GM12878 (cell line): ENCODE data around the gene XIAP. TPM values are rescaled to one million over a fixed set of nuclear protein-coding genes. Genes with fewer than 3 reads are reported as not detected.

Experiments used
- ATAC-seq: fragments of 200-7000 bp; cut with Tn5 transposase; 3 replicates; pipeline ENCODE4 v1.9.1; 2020; ENCODE audit warnings: mild to moderate bottlenecking, moderate library complexity
- BruUV-seq: library from RNA; stranded (reverse); fragments of 400-500 nt; replicated peaks from 2 replicates; lab custom pipeline; 2021; lab: Mats Ljungman, UMichigan
- CTCF ChIA-PET: fragments of 300-600 bp; sonication (Branson Sonifier 250); formaldehyde crosslinking; extraction: SDS; loops from one replicate; lab custom pipeline; 2021; ENCODE audit warnings: inconsistent platforms; lab: Yijun Ruan, JAX
- POLR2A ChIA-PET: fragments of 350-600 bp; formaldehyde crosslinking; extraction: SDS; loops from one replicate; lab custom pipeline; 2021; ENCODE audit warnings: inconsistent platforms; lab: Charles Lee
- RAD21 ChIA-PET: fragments of 300-600 bp; sonication (Branson Sonifier 250); formaldehyde crosslinking; loops from one replicate; lab custom pipeline; 2023; ENCODE audit warnings: antibody characterized with exemption; ENCODE audit not compliant: unreplicated experiment; lab: Charles Lee
- SMC1A ChIA-PET: fragments of 300-600 bp; sonication (Branson Sonifier 250); formaldehyde crosslinking; loops from one replicate; lab custom pipeline; 2023; ENCODE audit not compliant: unreplicated experiment, uncharacterized antibody; lab: Charles Lee
- DNase-seq: peaks from one replicate; pipeline ENCODE4 v3.0.0-alpha.2; 2011; ENCODE audit warnings: low read depth, low spot score
- FAIRE-seq: peaks from 3 replicates; lab custom pipeline; 2011; peaks lifted over from hg19 to GRCh38; lab: Jason Lieb, UNC
- H2AFZ ChIP-seq: 2 replicates; pipeline ENCODE4 v1.6.0; 2011; ENCODE audit warnings: low read depth, low read length, control low read depth; ENCODE audit not compliant: control insufficient read depth
- H3K27ac ChIP-seq: 2 replicates; pipeline ENCODE4 v1.5.1; 2011; ENCODE audit warnings: control low read depth; ENCODE audit not compliant: control insufficient read depth, insufficient read depth
- H3K27me3 ChIP-seq, 2 experiments: replicated peaks in 1 of 2; 2 replicates each; pipeline versions ENCODE4 v1.6.0 to v1.6.1; 2011; ENCODE audit warnings: low read length in 1 of 2; ENCODE audit not compliant: control insufficient read depth in 2 of 2, insufficient read depth in 2 of 2
- H3K36me3 ChIP-seq, 2 experiments: 2 replicates each; pipeline ENCODE4 v1.5.1; 2011; ENCODE audit warnings: low read length in 1 of 2; ENCODE audit not compliant: control insufficient read depth in 2 of 2, insufficient read depth in 2 of 2
- H3K4me1 ChIP-seq: 2 replicates; pipeline ENCODE4 v1.6.1; 2011; ENCODE audit warnings: mild to moderate bottlenecking, low read length, moderate library complexity, mixed read lengths; ENCODE audit not compliant: control insufficient read depth, insufficient read depth
- H3K4me2 ChIP-seq: 2 replicates; pipeline ENCODE4 v1.6.0; 2011; ENCODE audit warnings: control low read depth; ENCODE audit not compliant: control insufficient read depth, insufficient read depth
- H3K4me3 ChIP-seq: fragments of 200-600 bp; sonication (generic); 2 replicates; pipeline ENCODE4 v1.5.1; 2016
- H3K79me2 ChIP-seq: 2 replicates; pipeline ENCODE4 v1.6.0; 2011; ENCODE audit warnings: low read length; ENCODE audit not compliant: control insufficient read depth, insufficient read depth
- H3K9ac ChIP-seq: 2 replicates; pipeline ENCODE4 v1.8.0; 2011; ENCODE audit warnings: low read length, control low read depth, mixed read lengths; ENCODE audit not compliant: control insufficient read depth, insufficient read depth
- H3K9me3 ChIP-seq: replicated peaks from 3 replicates; pipeline ENCODE4 v1.5.1; 2011; ENCODE audit warnings: mild to moderate bottlenecking, low read length; ENCODE audit not compliant: control insufficient read depth, insufficient read depth
- H4K20me1 ChIP-seq: 2 replicates; pipeline ENCODE4 v1.6.0; 2011; ENCODE audit not compliant: control insufficient read depth, insufficient read depth
- RAD21 ChIP-seq: IDR thresholded peaks from 2 replicates; pipeline ENCODE4 v1.6.1; 2011; ENCODE audit warnings: mild to moderate bottlenecking, low read depth, low read length, moderate library complexity; ENCODE audit not compliant: insufficient read depth
- SMC3 ChIP-seq: IDR thresholded peaks from 2 replicates; pipeline ENCODE4 v1.6.1; 2011; ENCODE audit warnings: low read length, improper control_type of control experiment, borderline replicate concordance
- WGBS: methylation state at CpG from one replicate; pipeline ENCODE4 v1.1.6; 2016; ENCODE audit warnings: low lambda C conversion rate; ENCODE audit not compliant: insufficient replicate concordance, insufficient coverage; ENCODE audit errors: missing lambda C conversion rate; 5-methylcytosine and 5-hydroxymethylcytosine counted together
- in situ Hi-C: fragments of 300-500 bp; cut with MboI; formaldehyde crosslinking; loops from 9 replicates; pipeline ENCODE4 v1.14.3; 2018; ENCODE audit warnings: mixed read lengths
- intact Hi-C: fragments of 100-400 bp; cut with micrococcal nuclease; formaldehyde crosslinking; loops from one replicate; pipeline ENCODE4 v1.14.2; 2022; ENCODE audit not compliant: unreplicated experiment
- polyA plus RNA-seq, 11 experiments: library from polyadenylated mRNA; depleted of rRNA in 4 of 11; unstranded in 6 of 11; stranded (reverse) in 5 of 11; fragments of >200 nt; fragmentation: Nextera tagmentation in 4 of 11; fragmentation: Illumina TruSeq in 1 of 11; extraction: Ambion mirVana in 4 of 11; extraction: Trizol in 1 of 11; gene quantifications; 1 replicate in 1 of 11; 2 replicates in 10 of 11; pipeline versions ENCODE4 v1.2.1 to v1.2.3, GENCODE V29; 2011 to 2016; ENCODE audit warnings: inconsistent platforms in 2 of 11, missing spikeins in 2 of 11, low read depth in 1 of 11
- total RNA-seq, 4 experiments: library from RNA; depleted of rRNA in 3 of 4; stranded (reverse); fragments of >200 nt in 3 of 4; fragmentation: Illumina TruSeq in 1 of 4; extraction: Trizol in 1 of 4; gene quantifications; 2 replicates each; pipeline versions ENCODE4 v1.2.1 to v1.2.3, GENCODE V29; 2013 to 2021
- TF ChIP-seq, protein P1 (sequence below): IDR thresholded peaks from 2 replicates; pipeline ENCODE4 v1.6.1; 2011; ENCODE audit warnings: low read depth, mild to moderate bottlenecking, low read length, moderate library complexity, borderline replicate concordance; ENCODE audit errors: extremely low read depth
- TF ChIP-seq, protein P2 (sequence below): fragments of 450-650 bp; IDR thresholded peaks from 2 replicates; pipeline ENCODE4 v1.6.1; 2014; ENCODE audit warnings: mild to moderate bottlenecking
- TF ChIP-seq, protein P3 (sequence below), 3 experiments: IDR thresholded peaks in 2 of 3; conservative IDR thresholded peaks in 1 of 3; 2 replicates each; pipeline ENCODE4 v1.5.1; 2011; ENCODE audit warnings: low read depth in 3 of 3, low read length in 3 of 3, mild to moderate bottlenecking in 3 of 3, control low read depth in 2 of 3, moderate library complexity in 2 of 3, inconsistent platforms in 1 of 3, mixed read lengths in 1 of 3; ENCODE audit not compliant: control insufficient read depth in 2 of 3, insufficient read depth in 1 of 3; ENCODE audit errors: extremely low read depth in 1 of 3

Gene XIAP
- total and polyA plus RNA-seq, 10 of the 15 experiments (the other 5 are each of a cell fraction or from before 2014, with no cell fraction given) = 3.3 to 21.1 (median 14.5) TPM

DNA sequence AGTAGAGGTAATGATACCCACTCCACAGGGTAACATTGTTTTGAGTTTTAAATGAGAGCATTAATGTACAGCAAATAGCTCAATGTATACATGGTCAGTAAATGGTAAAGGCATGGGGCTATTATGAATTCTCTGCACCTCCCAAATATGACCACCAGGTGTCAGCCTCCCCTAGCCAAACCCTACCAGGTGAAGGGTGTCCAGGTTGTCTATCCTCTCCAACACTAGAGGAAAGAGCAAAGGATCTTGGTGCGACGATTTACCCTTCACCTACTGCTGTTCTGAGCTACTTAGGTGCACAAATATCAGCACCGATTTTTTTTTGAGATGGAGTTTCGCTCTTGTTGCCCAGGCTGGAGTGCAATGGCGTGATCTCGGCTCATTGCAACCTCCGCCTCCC is 26.5 kb upstream of the XIAP start:
- BruUV-seq = no TSS peak
- ChIA-PET POLR2A (interaction anchor here (0.5 to 0.6 kb wide), 2 partner anchors 177 to 420 kb away, joined by 3 to 5 read pairs; no protein-coding TSS in a partner anchor), SMC1A (interaction anchor here (0.5 to 3.7 kb wide), 25 partner anchors 14 to 383 kb away, joined by 3 to 31 read pairs (median 4); partner anchors contain the start of gene XIAP), RAD21 (interaction anchor here (0.7 to 2.6 kb wide), 25 partner anchors 30 to 573 kb away, joined by 3 to 27 read pairs (median 4); no protein-coding TSS in a partner anchor), CTCF (interaction anchor here (0.6 to 3.8 kb wide), 44 partner anchors 9 to 513 kb away, joined by 3 to 40 read pairs (median 4); partner anchors contain the start of genes SH2D1A and XIAP)
- Histone ChIP-seq H3K4me3 (no peak overlapping the region), H2AFZ (no peak overlapping the region), H3K27me3 (no peaks in the 10 kb centered on the region), H4K20me1 (no peaks in the 10 kb centered on the region), H3K36me3 (no peaks in the 10 kb centered on the region), H3K4me1 (no peaks in the 10 kb centered on the region; the same call in 1 of the 2 replicates), H3K9me3 (no peaks in the 10 kb centered on the region), H3K9ac (no peak overlapping the region), H3K27ac (no peak overlapping the region), H3K79me2 (no peaks in the 10 kb centered on the region), H3K4me2 (no peak overlapping the region)
- FAIRE-seq = peak; percentile 77
- in situ Hi-C loops = loop anchor here (10.0 kb wide), 1 partner anchor 121 kb away; no protein-coding TSS in a partner anchor
- peak; percentile 33 for DNase-seq
- TF ChIP-seq, protein P1, sequence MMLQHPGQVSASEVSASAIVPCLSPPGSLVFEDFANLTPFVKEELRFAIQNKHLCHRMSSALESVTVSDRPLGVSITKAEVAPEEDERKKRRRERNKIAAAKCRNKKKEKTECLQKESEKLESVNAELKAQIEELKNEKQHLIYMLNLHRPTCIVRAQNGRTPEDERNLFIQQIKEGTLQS = no peak
- peak; percentile 92 for TF ChIP-seq RAD21
- TF ChIP-seq, protein P2, sequence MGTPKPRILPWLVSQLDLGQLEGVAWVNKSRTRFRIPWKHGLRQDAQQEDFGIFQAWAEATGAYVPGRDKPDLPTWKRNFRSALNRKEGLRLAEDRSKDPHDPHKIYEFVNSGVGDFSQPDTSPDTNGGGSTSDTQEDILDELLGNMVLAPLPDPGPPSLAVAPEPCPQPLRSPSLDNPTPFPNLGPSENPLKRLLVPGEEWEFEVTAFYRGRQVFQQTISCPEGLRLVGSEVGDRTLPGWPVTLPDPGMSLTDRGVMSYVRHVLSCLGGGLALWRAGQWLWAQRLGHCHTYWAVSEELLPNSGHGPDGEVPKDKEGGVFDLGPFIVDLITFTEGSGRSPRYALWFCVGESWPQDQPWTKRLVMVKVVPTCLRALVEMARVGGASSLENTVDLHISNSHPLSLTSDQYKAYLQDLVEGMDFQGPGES = no peak
- TF ChIP-seq SMC3 = peak; percentile 79
- TF ChIP-seq, protein P3, sequence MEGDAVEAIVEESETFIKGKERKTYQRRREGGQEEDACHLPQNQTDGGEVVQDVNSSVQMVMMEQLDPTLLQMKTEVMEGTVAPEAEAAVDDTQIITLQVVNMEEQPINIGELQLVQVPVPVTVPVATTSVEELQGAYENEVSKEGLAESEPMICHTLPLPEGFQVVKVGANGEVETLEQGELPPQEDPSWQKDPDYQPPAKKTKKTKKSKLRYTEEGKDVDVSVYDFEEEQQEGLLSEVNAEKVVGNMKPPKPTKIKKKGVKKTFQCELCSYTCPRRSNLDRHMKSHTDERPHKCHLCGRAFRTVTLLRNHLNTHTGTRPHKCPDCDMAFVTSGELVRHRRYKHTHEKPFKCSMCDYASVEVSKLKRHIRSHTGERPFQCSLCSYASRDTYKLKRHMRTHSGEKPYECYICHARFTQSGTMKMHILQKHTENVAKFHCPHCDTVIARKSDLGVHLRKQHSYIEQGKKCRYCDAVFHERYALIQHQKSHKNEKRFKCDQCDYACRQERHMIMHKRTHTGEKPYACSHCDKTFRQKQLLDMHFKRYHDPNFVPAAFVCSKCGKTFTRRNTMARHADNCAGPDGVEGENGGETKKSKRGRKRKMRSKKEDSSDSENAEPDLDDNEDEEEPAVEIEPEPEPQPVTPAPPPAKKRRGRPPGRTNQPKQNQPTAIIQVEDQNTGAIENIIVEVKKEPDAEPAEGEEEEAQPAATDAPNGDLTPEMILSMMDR (IDR thresholded peaks at IDR 0.05 in 2 of 3, conservative IDR thresholded peaks at IDR 0.05 in 1 of 3; ENCODE audit: control insufficient read depth in 2 of 3, extremely low read depth in 1 of 3, insufficient read depth in 1 of 3, low read depth in 3 of 3, low read length in 3 of 3) = peak; percentile 75 to 80 (median 76)
- WGBS = 64% methylated on average over 7 of the region's 7 CpGs
- peak; percentile 93 for ATAC-seq
- intact Hi-C loops = loop anchor here (1.0 to 10.0 kb wide), 4 partner anchors 49 to 261 kb away; no protein-coding TSS in a partner anchor
